Upper lobe of left lung (tissue), 6 donors: ENCODE results near the gene MACROD2. TPM values are rescaled to one million over a fixed set of nuclear protein-coding genes. Genes with fewer than 3 reads are reported as not detected.

ENCODE experiments used
- ATAC-seq, 2 donors: fragments of 200-7000 bp; cut with Tn5 transposase; one replicate each; pipeline ENCODE4 v1.9.1; 2022; ENCODE audit warnings: mild to moderate bottlenecking in 2 of 2, moderate library complexity in 2 of 2; ENCODE audit not compliant: low FRiP score in 2 of 2
- DNase-seq, 2 donors: peaks; one replicate each; pipeline ENCODE4 v3.0.0-alpha.2; 2019 to 2020
- H3K27ac ChIP-seq, 4 donors: fragments of 200-600 bp; sonication (generic); one replicate each; pipeline ENCODE4 v1.5.1; 2016 to 2019
- H3K27me3 ChIP-seq, 4 donors: fragments of 200-600 bp; sonication (generic); one replicate each; pipeline ENCODE4 v1.5.1; 2017 to 2019
- H3K36me3 ChIP-seq, 4 donors: fragments of 200-600 bp; sonication (generic); one replicate each; pipeline ENCODE4 v1.5.1; 2016 to 2019
- H3K4me1 ChIP-seq, 4 donors: fragments of 200-600 bp; sonication (generic); one replicate each; pipeline ENCODE4 v1.5.1; 2018 to 2019
- H3K4me3 ChIP-seq, 4 donors: fragments of 200-600 bp; sonication (generic); one replicate each; pipeline ENCODE4 v1.5.1; 2017 to 2019; ENCODE audit warnings: mild to moderate bottlenecking in 2 of 4, moderate library complexity in 1 of 4
- H3K9me3 ChIP-seq, 4 donors: fragments of 200-600 bp; sonication (generic); one replicate each; pipeline ENCODE4 v1.5.1; 2018 to 2019
- EP300 ChIP-seq, 4 donors: sonication (generic); formaldehyde crosslinking; IDR thresholded peaks; one replicate each; pipeline ENCODE4 v1.5.1; 2017; ENCODE audit warnings: antibody characterized with exemption in 4 of 4, control low read depth in 2 of 4
- POLR2A ChIP-seq, 4 donors: fragments of 450-650 bp; IDR thresholded peaks; one replicate each; pipeline ENCODE4 v1.5.1; 2016 to 2017; ENCODE audit warnings: antibody characterized with exemption in 4 of 4, mild to moderate bottlenecking in 2 of 4
- POLR2AphosphoS5 ChIP-seq, 2 donors: sonication (generic); formaldehyde crosslinking; IDR thresholded peaks; one replicate each; pipeline ENCODE4 v1.5.1; 2017; ENCODE audit warnings: antibody characterized with exemption in 2 of 2
- WGBS, 2 donors: methylation state at CpG; one replicate each; pipeline ENCODE4 v1.1.5; 2017 to 2018; 5-methylcytosine and 5-hydroxymethylcytosine counted together
- total RNA-seq, 6 donors: library from RNA; depleted of rRNA in 4 of 6; stranded (reverse); fragments of >200 nt in 4 of 6; gene quantifications; one replicate each; pipeline versions ENCODE4 v1.1.0 to v1.2.1, GENCODE V29; 2016 to 2021
- TF ChIP-seq, protein P1 (sequence below), 6 experiments: fragments of 450-650 bp in 4 of 6; fragments of 200-600 bp in 2 of 6; sonication (generic) in 2 of 6; IDR thresholded peaks; one replicate each; pipeline ENCODE4 v1.5.1; 2016 to 2019; ENCODE audit warnings: antibody characterized with exemption in 6 of 6
- donor health status: DM: no; HTN: no; CAD: no; lungs with moderate emphysema.
- donor health status: DM: no; HTN: yes; CAD: no; lungs with severe emphysema.

The MACROD2 gene
- total RNA-seq, 6 donors from 2014 or later: 20.7 to 84.3 (median 36.3) TPM

DNA sequence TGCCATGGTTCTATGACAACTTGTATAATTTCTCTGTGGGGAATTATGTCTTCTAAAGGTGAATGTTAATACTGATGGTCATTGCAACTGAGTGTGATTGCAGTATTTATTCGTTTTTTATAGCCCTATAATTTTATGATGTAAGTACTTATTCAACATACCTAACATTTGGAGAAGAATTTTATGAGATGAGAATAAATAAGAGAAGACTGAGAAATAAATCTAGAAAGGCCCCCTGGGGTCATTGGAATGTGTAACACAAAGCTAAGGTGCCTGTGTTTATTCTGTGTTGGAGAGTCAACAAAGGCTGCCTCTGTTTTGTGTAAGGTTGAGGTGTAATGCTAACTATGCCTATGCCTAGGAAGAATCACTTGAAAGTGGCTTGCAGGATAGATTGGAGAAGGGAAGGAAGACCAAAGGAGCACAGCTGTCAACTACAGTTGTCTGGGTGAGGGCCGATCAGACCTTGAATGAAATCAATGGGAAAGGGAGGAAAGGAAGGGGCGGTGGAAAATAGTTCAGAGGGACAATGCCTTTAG lies 1501.3 kb downstream of the MACROD2 start:
- DNase-seq (no peak), ATAC-seq (no peak)
- H3K9me3 ChIP-seq: no peaks in the 10 kb centered on the region
- 77 to 82% methylated on average over 3 of the region's 3 CpGs for WGBS, 2 donors
- no peak overlapping the region for H3K27ac ChIP-seq
- H3K4me3 ChIP-seq: no peak overlapping the region
- no peaks in the 10 kb centered on the region for H3K36me3 ChIP-seq
- no peaks in the 10 kb centered on the region for H3K4me1 ChIP-seq
- H3K27me3 ChIP-seq: no peaks in the 10 kb centered on the region
- TF ChIP-seq, protein P1, sequence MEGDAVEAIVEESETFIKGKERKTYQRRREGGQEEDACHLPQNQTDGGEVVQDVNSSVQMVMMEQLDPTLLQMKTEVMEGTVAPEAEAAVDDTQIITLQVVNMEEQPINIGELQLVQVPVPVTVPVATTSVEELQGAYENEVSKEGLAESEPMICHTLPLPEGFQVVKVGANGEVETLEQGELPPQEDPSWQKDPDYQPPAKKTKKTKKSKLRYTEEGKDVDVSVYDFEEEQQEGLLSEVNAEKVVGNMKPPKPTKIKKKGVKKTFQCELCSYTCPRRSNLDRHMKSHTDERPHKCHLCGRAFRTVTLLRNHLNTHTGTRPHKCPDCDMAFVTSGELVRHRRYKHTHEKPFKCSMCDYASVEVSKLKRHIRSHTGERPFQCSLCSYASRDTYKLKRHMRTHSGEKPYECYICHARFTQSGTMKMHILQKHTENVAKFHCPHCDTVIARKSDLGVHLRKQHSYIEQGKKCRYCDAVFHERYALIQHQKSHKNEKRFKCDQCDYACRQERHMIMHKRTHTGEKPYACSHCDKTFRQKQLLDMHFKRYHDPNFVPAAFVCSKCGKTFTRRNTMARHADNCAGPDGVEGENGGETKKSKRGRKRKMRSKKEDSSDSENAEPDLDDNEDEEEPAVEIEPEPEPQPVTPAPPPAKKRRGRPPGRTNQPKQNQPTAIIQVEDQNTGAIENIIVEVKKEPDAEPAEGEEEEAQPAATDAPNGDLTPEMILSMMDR (IDR thresholded peaks at IDR 0.05): no peak
- TF ChIP-seq POLR2A (IDR thresholded peaks at IDR 0.05): no peak
- TF ChIP-seq EP300 (IDR thresholded peaks at IDR 0.05): no peak
- no peak for TF ChIP-seq POLR2AphosphoS5 (IDR thresholded peaks at IDR 0.05)

DNA sequence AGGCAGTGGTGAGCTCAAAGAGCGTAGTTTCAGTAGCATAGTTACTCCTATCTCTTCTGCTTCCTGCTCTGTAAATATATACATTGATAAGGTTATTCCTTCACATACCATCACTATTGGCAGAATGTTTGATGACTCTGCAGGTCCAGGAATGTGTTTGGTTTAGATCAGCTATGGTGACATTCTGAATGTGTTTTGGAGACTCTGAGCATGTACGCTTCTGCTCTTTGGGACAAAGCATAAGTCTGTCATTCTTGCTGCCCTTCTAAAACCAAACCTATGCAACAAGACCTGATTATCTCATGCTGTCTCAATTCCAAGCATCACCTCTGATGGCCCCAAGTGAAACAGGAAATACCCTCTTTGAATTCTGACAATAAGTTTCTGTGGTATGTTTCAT lies 1503.6 kb downstream of the MACROD2 start:
- Histone ChIP-seq H3K36me3 (no peaks in the 10 kb centered on the region), H3K27me3 (no peaks in the 10 kb centered on the region), H3K9me3 (no peaks in the 10 kb centered on the region), H3K27ac (no peak overlapping the region), H3K4me3 (no peak overlapping the region), H3K4me1 (no peaks in the 10 kb centered on the region)
- TF ChIP-seq, protein P1 (IDR thresholded peaks at IDR 0.05): no peak
- no peak for TF ChIP-seq POLR2AphosphoS5 (IDR thresholded peaks at IDR 0.05)
- no peak for TF ChIP-seq POLR2A (IDR thresholded peaks at IDR 0.05)
- no peak for TF ChIP-seq EP300 (IDR thresholded peaks at IDR 0.05)
- DNase-seq: no peak
- ATAC-seq: no peak
- WGBS, 2 donors: 77 to 85% methylated on average over 2 of the region's 2 CpGs

DNA sequence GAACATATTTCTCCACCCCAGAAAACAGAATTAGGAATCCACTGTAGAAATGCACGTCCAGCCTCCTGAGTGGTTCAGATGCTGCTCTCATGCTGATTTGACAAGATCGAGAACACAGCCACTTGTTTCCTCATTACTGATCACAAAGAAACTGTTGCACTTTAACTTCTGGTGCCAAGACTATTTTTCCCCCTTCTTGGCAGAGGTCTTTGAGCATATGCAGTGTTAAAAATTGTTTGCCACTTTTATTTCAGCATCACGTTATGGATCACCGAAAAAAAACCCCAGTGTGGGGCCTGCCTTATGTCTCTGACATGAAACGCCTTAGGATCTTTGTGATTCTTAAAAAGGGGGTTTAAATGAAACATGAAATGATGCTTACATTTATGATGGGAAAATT lies 1511.0 kb downstream of the MACROD2 start:
- ATAC-seq (no peak), DNase-seq (no peak)
- Histone ChIP-seq H3K4me1 (no peaks in the 10 kb centered on the region), H3K36me3 (no peaks in the 10 kb centered on the region), H3K27ac (no peak overlapping the region), H3K4me3 (no peak overlapping the region), H3K27me3 (no peaks in the 10 kb centered on the region), H3K9me3 (no peaks in the 10 kb centered on the region)
- 79 to 80% methylated on average over 5 of the region's 5 CpGs for WGBS, 2 donors
- TF ChIP-seq, protein P1 (IDR thresholded peaks at IDR 0.05): no peak
- TF ChIP-seq POLR2A (IDR thresholded peaks at IDR 0.05) (no peak), POLR2AphosphoS5 (IDR thresholded peaks at IDR 0.05) (no peak)

DNA sequence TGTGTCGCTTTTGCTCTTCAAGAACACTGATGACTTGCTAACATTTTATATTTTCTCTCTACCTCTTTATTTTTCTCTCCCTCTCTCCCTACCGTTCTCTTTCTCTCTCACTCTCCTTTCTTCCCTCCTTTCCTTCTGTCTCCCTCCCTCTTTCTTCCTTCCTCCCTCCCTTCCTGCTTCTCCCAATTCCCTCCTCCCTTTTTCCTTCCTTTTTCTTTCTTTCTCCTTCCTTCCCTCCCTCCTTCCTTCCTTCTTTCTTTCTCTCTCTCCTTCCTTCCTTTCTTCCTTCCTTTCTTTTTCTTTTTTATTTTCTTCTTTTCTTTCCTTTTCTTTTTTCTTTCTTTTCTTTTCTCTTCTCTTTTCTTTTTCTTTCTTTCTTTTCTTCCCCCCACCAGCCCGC lies 1511.8 kb downstream of the MACROD2 start:
- H3K27ac ChIP-seq: no peak overlapping the region
- ATAC-seq: no peak
- TF ChIP-seq POLR2AphosphoS5 (IDR thresholded peaks at IDR 0.05) (no peak), EP300 (IDR thresholded peaks at IDR 0.05) (no peak)
- no peak overlapping the region for H3K4me3 ChIP-seq
- no peaks in the 10 kb centered on the region for H3K9me3 ChIP-seq
- DNase-seq: no peak
- no peaks in the 10 kb centered on the region for H3K4me1 ChIP-seq
- H3K36me3 ChIP-seq: no peaks in the 10 kb centered on the region
- H3K27me3 ChIP-seq: no peaks in the 10 kb centered on the region
- WGBS, 2 donors: 90 to 94% methylated on average over 3 of the region's 3 CpGs

DNA sequence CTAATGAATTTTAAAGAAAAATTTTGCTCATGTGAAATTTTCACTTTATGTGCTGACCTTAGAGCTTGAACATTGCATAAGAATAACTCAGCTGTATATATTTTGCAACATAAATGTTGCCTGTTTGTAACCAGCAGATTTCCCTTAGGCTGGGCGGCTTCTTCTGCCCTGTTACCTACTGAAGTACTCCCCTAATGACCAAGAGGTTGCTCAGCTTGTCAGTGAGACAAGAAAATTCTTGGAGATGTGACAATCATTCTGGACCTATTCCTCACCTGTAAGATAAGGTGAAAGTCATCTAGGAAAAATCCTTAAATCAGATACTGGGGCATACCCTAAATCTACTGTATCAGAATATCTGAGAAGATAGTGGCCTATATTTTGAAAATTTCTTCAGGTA lies 1516.2 kb downstream of the MACROD2 start:
- no peak for TF ChIP-seq POLR2AphosphoS5 (IDR thresholded peaks at IDR 0.05)
- TF ChIP-seq, protein P1 (IDR thresholded peaks at IDR 0.05): no peak
- no peak for TF ChIP-seq POLR2A (IDR thresholded peaks at IDR 0.05)
- no peak for TF ChIP-seq EP300 (IDR thresholded peaks at IDR 0.05)
- Histone ChIP-seq H3K4me1 (no peaks in the 10 kb centered on the region), H3K9me3 (no peaks in the 10 kb centered on the region), H3K4me3 (no peak overlapping the region), H3K27ac (no peak overlapping the region), H3K36me3 (no peaks in the 10 kb centered on the region), H3K27me3 (no peaks in the 10 kb centered on the region)
- no peak for DNase-seq
- WGBS, 2 donors: 91 to 100% methylated on average over 1 of the region's 1 CpG
- ATAC-seq: no peak
